Stimulated activated CD4-positive, alpha-beta T cell treated with anti-CD3 and anti-CD28 coated beads, Interleukin-4, amount 100 ng/mL, for 24 hours (primary cell): ENCODE measurements around the gene FRMD3.

ENCODE experiments used
- DNase-seq: peaks from one replicate; pipeline ENCODE4 v3.0.0-alpha.2; 2020

Gene FRMD3

GRCh38 chr9:83431101-83432060 is 106.8 kb downstream of the FRMD3 start:
- no peak for DNase-seq

- DNase-seq: no peak
Observed at GRCh38 chr9:83430681-83431080, 107.5 kb downstream of the FRMD3 start.

- no peak for DNase-seq
Observed at GRCh38 chr9:83429229-83429628, 109.0 kb downstream of the FRMD3 start.

GRCh38 chr9:83425240-83425639 is 113.0 kb downstream of the FRMD3 start:
- DNase-seq: no peak

- DNase-seq: no peak
Observed at GRCh38 chr9:83424831-83425230, 113.4 kb downstream of the FRMD3 start.

GRCh38 chr9:83423815-83424707 is 114.1 kb downstream of the FRMD3 start:
- no peak for DNase-seq

GRCh38 chr9:83422527-83422926 is 115.7 kb downstream of the FRMD3 start:
- DNase-seq: no peak

- DNase-seq: no peak
Observed at GRCh38 chr9:83420486-83420885, 117.7 kb downstream of the FRMD3 start.

- no peak for DNase-seq
Observed at GRCh38 chr9:83419961-83420360, 118.2 kb downstream of the FRMD3 start.

- DNase-seq: no peak
Observed at GRCh38 chr9:83418283-83418682, 119.9 kb downstream of the FRMD3 start.

- no peak for DNase-seq
Observed at GRCh38 chr9:83413367-83413766, 124.8 kb downstream of the FRMD3 start.

- DNase-seq: no peak
Observed at GRCh38 chr9:83410701-83411100, 127.5 kb downstream of the FRMD3 start.

GRCh38 chr9:83406921-83407320 is 131.3 kb downstream of the FRMD3 start:
- no peak for DNase-seq

- DNase-seq: no peak
Observed at GRCh38 chr9:83405759-83406158, 132.4 kb downstream of the FRMD3 start.

GRCh38 chr9:83403527-83404238 is 134.5 kb downstream of the FRMD3 start:
- DNase-seq: no peak

- no peak for DNase-seq
Observed at GRCh38 chr9:83401328-83401900, 136.8 kb downstream of the FRMD3 start.

- DNase-seq: no peak
Observed at GRCh38 chr9:83396813-83397212, 141.4 kb downstream of the FRMD3 start.

- no peak for DNase-seq
Observed at GRCh38 chr9:83396342-83396741, 141.9 kb downstream of the FRMD3 start.

- no peak for DNase-seq
Observed at GRCh38 chr9:83392228-83392627, 146.0 kb downstream of the FRMD3 start.

GRCh38 chr9:83388346-83388745 is 149.9 kb downstream of the FRMD3 start:
- DNase-seq: no peak

GRCh38 chr9:83387401-83388185 is 150.6 kb downstream of the FRMD3 start:
- no peak for DNase-seq

GRCh38 chr9:83385317-83385716 is 152.9 kb downstream of the FRMD3 start:
- DNase-seq: no peak
